HepG2 (cell line): ENCODE measurements around the gene PHF13. TPM values are rescaled to one million over a fixed set of nuclear protein-coding genes. Genes with fewer than 3 reads are reported as not detected.

Experiments used
- HOXD1 ChIP-seq: sonication (generic); formaldehyde crosslinking; IDR thresholded peaks from 2 replicates; pipeline ENCODE4 v1.5.0; 2020; ENCODE audit warnings: missing genetic modification reagents
- MLX ChIP-seq: IDR thresholded peaks from 2 replicates; pipeline ENCODE4 v1.6.1; 2016
- RAD21 ChIP-seq: fragments of 450-650 bp; formaldehyde crosslinking; IDR thresholded peaks from 2 replicates; pipeline ENCODE4 v1.5.0; 2020; ENCODE audit warnings: mild to moderate bottlenecking
- RCOR2 ChIP-seq: IDR thresholded peaks from 2 replicates; pipeline ENCODE4 v1.6.1; 2016; ENCODE audit warnings: missing biosample characterization, missing genetic modification reagents
- YY1 ChIP-seq: IDR thresholded peaks from 2 replicates; pipeline ENCODE4 v1.6.1; 2011; ENCODE audit warnings: low read length, low read depth, moderate library complexity, mild to moderate bottlenecking; ENCODE audit not compliant: insufficient read depth, insufficient replicate concordance
- ZNF17 ChIP-seq: sonication (generic); formaldehyde crosslinking; IDR thresholded peaks from 2 replicates; pipeline ENCODE4 v1.5.0; 2020; ENCODE audit warnings: mild to moderate bottlenecking, missing genetic modification reagents
- ZNF530 ChIP-seq: sonication (generic); formaldehyde crosslinking; IDR thresholded peaks from 2 replicates; pipeline ENCODE4 v1.5.0; 2020; ENCODE audit warnings: low read depth, mild to moderate bottlenecking, missing genetic modification reagents
- polyA plus RNA-seq, 8 experiments: library from polyadenylated mRNA; depleted of rRNA in 3 of 8; stranded (reverse) in 7 of 8; unstranded in 1 of 8; fragments of >200 nt; fragmentation: Illumina TruSeq in 4 of 8; extraction: Trizol in 4 of 8; gene quantifications; 2 replicates each; pipeline versions ENCODE4 v1.2.1 to v1.2.3, GENCODE V29; 2011 to 2016; ENCODE audit warnings: low read depth in 4 of 8, missing spikeins in 1 of 8, mixed read lengths in 1 of 8; ENCODE audit not compliant: insufficient read depth in 1 of 8
- total RNA-seq, 5 experiments: library from RNA; depleted of rRNA; stranded (reverse); fragments of >200 nt; fragmentation: Illumina TruSeq; extraction: Trizol; gene quantifications; 2 replicates each; pipeline ENCODE4 v1.2.3, GENCODE V29; 2016; ENCODE audit warnings: low read depth in 1 of 5
- TF ChIP-seq, protein P1 (sequence below), 2 experiments: sonication (generic) in 1 of 2; formaldehyde crosslinking in 1 of 2; IDR thresholded peaks; 2 replicates each; pipeline versions ENCODE4 v1.4.0 to v1.6.1; 2018 to 2020; ENCODE audit warnings: missing genetic modification reagents in 2 of 2, borderline replicate concordance in 1 of 2, low read depth in 1 of 2, mild to moderate bottlenecking in 1 of 2, missing biosample characterization in 1 of 2
- TF ChIP-seq, protein P2 (sequence below): sonication (generic); formaldehyde crosslinking; IDR thresholded peaks from 2 replicates; pipeline ENCODE4 v1.5.0; 2020; ENCODE audit warnings: missing genetic modification reagents, mild to moderate bottlenecking, borderline replicate concordance
- TF ChIP-seq, protein P3 (sequence below): sonication (generic); formaldehyde crosslinking; IDR thresholded peaks from 2 replicates; pipeline ENCODE4 v1.5.1; 2020; ENCODE audit warnings: mild to moderate bottlenecking, missing genetic modification reagents, moderate library complexity

The PHF13 gene
- total and polyA plus RNA-seq, 2 of the 13 experiments (the other 11 are each of a cell fraction or from before 2014, with no cell fraction given), result 4.7 to 7.4 TPM

GRCh38 chr1:6580593-6581409 lies 32.7 kb upstream of the PHF13 start (continued):
- TF ChIP-seq, protein P1, sequence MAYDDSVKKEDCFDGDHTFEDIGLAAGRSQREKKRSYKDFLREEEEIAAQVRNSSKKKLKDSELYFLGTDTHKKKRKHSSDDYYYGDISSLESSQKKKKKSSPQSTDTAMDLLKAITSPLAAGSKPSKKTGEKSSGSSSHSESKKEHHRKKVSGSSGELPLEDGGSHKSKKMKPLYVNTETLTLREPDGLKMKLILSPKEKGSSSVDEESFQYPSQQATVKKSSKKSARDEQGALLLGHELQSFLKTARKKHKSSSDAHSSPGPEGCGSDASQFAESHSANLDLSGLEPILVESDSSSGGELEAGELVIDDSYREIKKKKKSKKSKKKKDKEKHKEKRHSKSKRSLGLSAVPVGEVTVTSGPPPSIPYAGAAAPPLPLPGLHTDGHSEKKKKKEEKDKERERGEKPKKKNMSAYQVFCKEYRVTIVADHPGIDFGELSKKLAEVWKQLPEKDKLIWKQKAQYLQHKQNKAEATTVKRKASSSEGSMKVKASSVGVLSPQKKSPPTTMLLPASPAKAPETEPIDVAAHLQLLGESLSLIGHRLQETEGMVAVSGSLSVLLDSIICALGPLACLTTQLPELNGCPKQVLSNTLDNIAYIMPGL (CRISPR knock-in tag; IDR thresholded peaks at IDR 0.05; ENCODE audit: borderline replicate concordance in 1 of 2, low read depth in 1 of 2), result 0 out of 4 replicates have a peak, but pooled peaks of 1 of the 2 experiments have one; percentile 12
- TF ChIP-seq HOXD1 (no peak), ZNF530 (CRISPR knock-in tag) (0 out of 2 replicates have a peak, but pooled peaks have one; percentile 4), MLX (no peak), RCOR2 (CRISPR knock-in tag) (no peak), RAD21 (CRISPR knock-in tag) (no peak), ZNF17 (CRISPR knock-in tag) (no peak), YY1 (peak; percentile 1)
- TF ChIP-seq, protein P2, sequence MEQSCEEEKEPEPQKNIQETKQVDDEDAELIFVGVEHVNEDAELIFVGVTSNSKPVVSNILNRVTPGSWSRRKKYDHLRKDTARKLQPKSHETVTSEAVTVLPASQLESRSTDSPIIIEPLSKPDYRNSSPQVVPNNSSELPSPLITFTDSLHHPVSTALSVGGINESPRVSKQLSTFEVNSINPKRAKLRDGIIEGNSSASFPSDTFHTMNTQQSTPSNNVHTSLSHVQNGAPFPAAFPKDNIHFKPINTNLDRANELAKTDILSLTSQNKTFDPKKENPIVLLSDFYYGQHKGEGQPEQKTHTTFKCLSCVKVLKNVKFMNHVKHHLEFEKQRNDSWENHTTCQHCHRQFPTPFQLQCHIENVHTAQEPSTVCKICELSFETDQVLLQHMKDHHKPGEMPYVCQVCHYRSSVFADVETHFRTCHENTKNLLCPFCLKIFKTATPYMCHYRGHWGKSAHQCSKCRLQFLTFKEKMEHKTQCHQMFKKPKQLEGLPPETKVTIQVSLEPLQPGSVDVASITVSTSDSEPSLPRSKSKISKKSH (CRISPR knock-in tag), result 0 out of 2 replicates have a peak, but pooled peaks have one; percentile 29
- TF ChIP-seq, protein P3, sequence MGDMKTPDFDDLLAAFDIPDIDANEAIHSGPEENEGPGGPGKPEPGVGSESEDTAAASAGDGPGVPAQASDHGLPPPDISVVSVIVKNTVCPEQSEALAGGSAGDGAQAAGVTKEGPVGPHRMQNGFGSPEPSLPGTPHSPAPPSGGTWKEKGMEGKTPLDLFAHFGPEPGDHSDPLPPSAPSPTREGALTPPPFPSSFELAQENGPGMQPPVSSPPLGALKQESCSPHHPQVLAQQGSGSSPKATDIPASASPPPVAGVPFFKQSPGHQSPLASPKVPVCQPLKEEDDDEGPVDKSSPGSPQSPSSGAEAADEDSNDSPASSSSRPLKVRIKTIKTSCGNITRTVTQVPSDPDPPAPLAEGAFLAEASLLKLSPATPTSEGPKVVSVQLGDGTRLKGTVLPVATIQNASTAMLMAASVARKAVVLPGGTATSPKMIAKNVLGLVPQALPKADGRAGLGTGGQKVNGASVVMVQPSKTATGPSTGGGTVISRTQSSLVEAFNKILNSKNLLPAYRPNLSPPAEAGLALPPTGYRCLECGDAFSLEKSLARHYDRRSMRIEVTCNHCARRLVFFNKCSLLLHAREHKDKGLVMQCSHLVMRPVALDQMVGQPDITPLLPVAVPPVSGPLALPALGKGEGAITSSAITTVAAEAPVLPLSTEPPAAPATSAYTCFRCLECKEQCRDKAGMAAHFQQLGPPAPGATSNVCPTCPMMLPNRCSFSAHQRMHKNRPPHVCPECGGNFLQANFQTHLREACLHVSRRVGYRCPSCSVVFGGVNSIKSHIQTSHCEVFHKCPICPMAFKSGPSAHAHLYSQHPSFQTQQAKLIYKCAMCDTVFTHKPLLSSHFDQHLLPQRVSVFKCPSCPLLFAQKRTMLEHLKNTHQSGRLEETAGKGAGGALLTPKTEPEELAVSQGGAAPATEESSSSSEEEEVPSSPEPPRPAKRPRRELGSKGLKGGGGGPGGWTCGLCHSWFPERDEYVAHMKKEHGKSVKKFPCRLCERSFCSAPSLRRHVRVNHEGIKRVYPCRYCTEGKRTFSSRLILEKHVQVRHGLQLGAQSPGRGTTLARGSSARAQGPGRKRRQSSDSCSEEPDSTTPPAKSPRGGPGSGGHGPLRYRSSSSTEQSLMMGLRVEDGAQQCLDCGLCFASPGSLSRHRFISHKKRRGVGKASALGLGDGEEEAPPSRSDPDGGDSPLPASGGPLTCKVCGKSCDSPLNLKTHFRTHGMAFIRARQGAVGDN (CRISPR knock-in tag), result peak; percentile 28
